GM12878 (cell line): Measurements from ENCODE around the gene SEC11C. TPM values are rescaled to one million over a fixed set of nuclear protein-coding genes. Genes with fewer than 3 reads are reported as not detected.

Experiments used
- ATAC-seq: fragments of 200-7000 bp; cut with Tn5 transposase; 3 replicates; pipeline ENCODE4 v1.9.1; 2020; ENCODE audit warnings: mild to moderate bottlenecking, moderate library complexity
- BruUV-seq: library from RNA; stranded (reverse); fragments of 400-500 nt; replicated peaks from 2 replicates; lab custom pipeline; 2021; lab: Mats Ljungman, UMichigan
- CTCF ChIA-PET: fragments of 300-600 bp; sonication (Branson Sonifier 250); formaldehyde crosslinking; extraction: SDS; loops from one replicate; lab custom pipeline; 2021; ENCODE audit warnings: inconsistent platforms; lab: Yijun Ruan, JAX
- POLR2A ChIA-PET: fragments of 350-600 bp; formaldehyde crosslinking; extraction: SDS; loops from one replicate; lab custom pipeline; 2021; ENCODE audit warnings: inconsistent platforms; lab: Charles Lee
- RAD21 ChIA-PET: fragments of 300-600 bp; sonication (Branson Sonifier 250); formaldehyde crosslinking; loops from one replicate; lab custom pipeline; 2023; ENCODE audit warnings: antibody characterized with exemption; ENCODE audit not compliant: unreplicated experiment; lab: Charles Lee
- SMC1A ChIA-PET: fragments of 300-600 bp; sonication (Branson Sonifier 250); formaldehyde crosslinking; loops from one replicate; lab custom pipeline; 2023; ENCODE audit not compliant: unreplicated experiment, uncharacterized antibody; lab: Charles Lee
- DNase-seq: peaks from one replicate; pipeline ENCODE4 v3.0.0-alpha.2; 2011; ENCODE audit warnings: low read depth, low spot score
- FAIRE-seq: peaks from 3 replicates; lab custom pipeline; 2011; peaks lifted over from hg19 to GRCh38; lab: Jason Lieb, UNC
- H2AFZ ChIP-seq: 2 replicates; pipeline ENCODE4 v1.6.0; 2011; ENCODE audit warnings: low read depth, low read length, control low read depth; ENCODE audit not compliant: control insufficient read depth
- H3K27ac ChIP-seq: 2 replicates; pipeline ENCODE4 v1.5.1; 2011; ENCODE audit warnings: control low read depth; ENCODE audit not compliant: control insufficient read depth, insufficient read depth
- H3K27me3 ChIP-seq, 2 experiments: replicated peaks in 1 of 2; 2 replicates each; pipeline versions ENCODE4 v1.6.0 to v1.6.1; 2011; ENCODE audit warnings: low read length in 1 of 2; ENCODE audit not compliant: control insufficient read depth in 2 of 2, insufficient read depth in 2 of 2
- H3K36me3 ChIP-seq, 2 experiments: 2 replicates each; pipeline ENCODE4 v1.5.1; 2011; ENCODE audit warnings: low read length in 1 of 2; ENCODE audit not compliant: control insufficient read depth in 2 of 2, insufficient read depth in 2 of 2
- H3K4me1 ChIP-seq: 2 replicates; pipeline ENCODE4 v1.6.1; 2011; ENCODE audit warnings: mild to moderate bottlenecking, low read length, moderate library complexity, mixed read lengths; ENCODE audit not compliant: control insufficient read depth, insufficient read depth
- H3K4me2 ChIP-seq: 2 replicates; pipeline ENCODE4 v1.6.0; 2011; ENCODE audit warnings: control low read depth; ENCODE audit not compliant: control insufficient read depth, insufficient read depth
- H3K4me3 ChIP-seq: fragments of 200-600 bp; sonication (generic); 2 replicates; pipeline ENCODE4 v1.5.1; 2016
- H3K79me2 ChIP-seq: 2 replicates; pipeline ENCODE4 v1.6.0; 2011; ENCODE audit warnings: low read length; ENCODE audit not compliant: control insufficient read depth, insufficient read depth
- H3K9ac ChIP-seq: 2 replicates; pipeline ENCODE4 v1.8.0; 2011; ENCODE audit warnings: low read length, control low read depth, mixed read lengths; ENCODE audit not compliant: control insufficient read depth, insufficient read depth
- H3K9me3 ChIP-seq: replicated peaks from 3 replicates; pipeline ENCODE4 v1.5.1; 2011; ENCODE audit warnings: mild to moderate bottlenecking, low read length; ENCODE audit not compliant: control insufficient read depth, insufficient read depth
- H4K20me1 ChIP-seq: 2 replicates; pipeline ENCODE4 v1.6.0; 2011; ENCODE audit not compliant: control insufficient read depth, insufficient read depth
- BMI1 ChIP-seq: fragments of 450-650 bp; IDR thresholded peaks from 2 replicates; pipeline ENCODE4 v1.6.1; 2016; ENCODE audit warnings: mild to moderate bottlenecking, moderate library complexity, borderline replicate concordance
- CREB1 ChIP-seq: IDR thresholded peaks from 2 replicates; pipeline ENCODE4 v1.6.1; 2012; ENCODE audit warnings: low read depth, mild to moderate bottlenecking, inconsistent platforms
- ELK1 ChIP-seq: IDR thresholded peaks from 2 replicates; pipeline ENCODE4 v1.6.1; 2012; ENCODE audit warnings: low read depth, low read length, improper control_type of control experiment
- ESRRA ChIP-seq: IDR thresholded peaks from 2 replicates; pipeline ENCODE4 v1.6.1; 2012; ENCODE audit warnings: mild to moderate bottlenecking, low read length, improper control_type of control experiment
- JUND ChIP-seq: IDR thresholded peaks from 2 replicates; pipeline ENCODE4 v1.6.1; 2012; ENCODE audit warnings: low read depth, mild to moderate bottlenecking, low read length, improper control_type of control experiment, moderate library complexity
- LARP7 ChIP-seq: fragments of 450-650 bp; IDR thresholded peaks from 2 replicates; pipeline ENCODE4 v1.6.1; 2017; ENCODE audit warnings: mild to moderate bottlenecking
- MXI1 ChIP-seq: fragments of 150-350 bp; IDR thresholded peaks from 2 replicates; pipeline ENCODE4 v1.6.1; 2011; ENCODE audit warnings: low read depth, mild to moderate bottlenecking, inconsistent platforms, low read length, improper control_type of control experiment
- PKNOX1 ChIP-seq: fragments of 450-650 bp; IDR thresholded peaks from 2 replicates; pipeline ENCODE4 v1.6.1; 2016; ENCODE audit warnings: mild to moderate bottlenecking
- PML ChIP-seq: IDR thresholded peaks from 2 replicates; pipeline ENCODE4 v1.6.1; 2012; ENCODE audit warnings: low read length, inconsistent platforms
- USF2 ChIP-seq: IDR thresholded peaks from 2 replicates; pipeline ENCODE4 v1.6.1; 2011; ENCODE audit warnings: low read depth, low read length, improper control_type of control experiment, borderline replicate concordance
- ZBTB40 ChIP-seq: fragments of 450-650 bp; IDR thresholded peaks from 2 replicates; pipeline ENCODE4 v1.6.1; 2016; ENCODE audit warnings: mild to moderate bottlenecking, moderate library complexity, borderline replicate concordance
- ZNF384 ChIP-seq: IDR thresholded peaks from 2 replicates; pipeline ENCODE4 v1.6.1; 2012; ENCODE audit warnings: low read depth, mild to moderate bottlenecking, low read length, improper control_type of control experiment, borderline replicate concordance
- WGBS: methylation state at CpG from one replicate; pipeline ENCODE4 v1.1.6; 2016; ENCODE audit warnings: low lambda C conversion rate; ENCODE audit not compliant: insufficient replicate concordance, insufficient coverage; ENCODE audit errors: missing lambda C conversion rate; 5-methylcytosine and 5-hydroxymethylcytosine counted together
- in situ Hi-C: fragments of 300-500 bp; cut with MboI; formaldehyde crosslinking; loops from 9 replicates; pipeline ENCODE4 v1.14.3; 2018; ENCODE audit warnings: mixed read lengths
- intact Hi-C: fragments of 100-400 bp; cut with micrococcal nuclease; formaldehyde crosslinking; loops from one replicate; pipeline ENCODE4 v1.14.2; 2022; ENCODE audit not compliant: unreplicated experiment
- polyA plus RNA-seq, 11 experiments: library from polyadenylated mRNA; depleted of rRNA in 4 of 11; unstranded in 6 of 11; stranded (reverse) in 5 of 11; fragments of >200 nt; fragmentation: Nextera tagmentation in 4 of 11; fragmentation: Illumina TruSeq in 1 of 11; extraction: Ambion mirVana in 4 of 11; extraction: Trizol in 1 of 11; gene quantifications; 1 replicate in 1 of 11; 2 replicates in 10 of 11; pipeline versions ENCODE4 v1.2.1 to v1.2.3, GENCODE V29; 2011 to 2016; ENCODE audit warnings: inconsistent platforms in 2 of 11, missing spikeins in 2 of 11, low read depth in 1 of 11
- total RNA-seq, 4 experiments: library from RNA; depleted of rRNA in 3 of 4; stranded (reverse); fragments of >200 nt in 3 of 4; fragmentation: Illumina TruSeq in 1 of 4; extraction: Trizol in 1 of 4; gene quantifications; 2 replicates each; pipeline versions ENCODE4 v1.2.1 to v1.2.3, GENCODE V29; 2013 to 2021

The SEC11C gene
- total and polyA plus RNA-seq, 10 of the 15 experiments (the other 5 are each of a cell fraction or from before 2014, with no cell fraction given) = 124 to 649 (median 211) TPM

- TF ChIP-seq CREB1 = no peak
Measured at GRCh38 chr18:59140302-59140885, 710 bp downstream of the SEC11C start (continued).

GRCh38 chr18:59141294-59142068 is 1.8 kb downstream of the SEC11C start:
- ChIA-PET CTCF (interaction anchor here (0.6 to 4.8 kb wide), 8 partner anchors 11 to 482 kb away, joined by 3 to 22 read pairs (median 4); no protein-coding TSS in a partner anchor), SMC1A (interaction anchor here (0.9 to 1.9 kb wide), 14 partner anchors 11 to 603 kb away, joined by 3 to 8 read pairs (median 4); partner anchors contain the start of gene LMAN1), POLR2A (interaction anchor here (0.5 to 1.4 kb wide), 9 partner anchors 8 to 1065 kb away, joined by 3 to 6 read pairs (median 4); partner anchors contain the start of gene LMAN1), RAD21 (interaction anchor here (1.1 to 3.2 kb wide), 8 partner anchors 8 to 469 kb away, joined by 3 to 9 read pairs (median 6); no protein-coding TSS in a partner anchor)
- peaks cover 12% of the 10 kb centered on the region for H3K4me1 ChIP-seq
- H3K27ac ChIP-seq = peak overlapping the region; percentile 98
- no TSS peak for BruUV-seq
- H3K4me3 ChIP-seq = peak overlapping the region; percentile 93
- in situ Hi-C loops = no loop called here
- H2AFZ ChIP-seq = peak overlapping the region; percentile 18; the same call in 1 of the 2 replicates
- intact Hi-C loops = loop anchor here (2.0 to 10.0 kb wide), 4 partner anchors 169 to 693 kb away; partner anchors contain the start of gene LMAN1
- no peaks in the 10 kb centered on the region for H3K27me3 ChIP-seq
- H3K4me2 ChIP-seq = peak overlapping the region; percentile 81
- H3K79me2 ChIP-seq = peaks cover 70% of the 10 kb centered on the region
- peak; percentile 62 for FAIRE-seq
- ATAC-seq = peak; percentile 10
- no peaks in the 10 kb centered on the region for H4K20me1 ChIP-seq
- DNase-seq = no peak
- H3K9ac ChIP-seq = peak overlapping the region; percentile 97
- no peaks in the 10 kb centered on the region for H3K9me3 ChIP-seq
- 0% methylated on average over 1 of the region's 1 CpG for WGBS
- H3K36me3 ChIP-seq = no peaks in the 10 kb centered on the region
- TF ChIP-seq PKNOX1 = peak; percentile 37; the same call in 1 of the 2 replicates
- TF ChIP-seq LARP7 = no peak
- TF ChIP-seq ELK1 = no peak
- 0 out of 2 replicates have a peak, but pooled peaks have one; percentile 15 for TF ChIP-seq PML
- peak; percentile 34; the same call in 1 of the 2 replicates for TF ChIP-seq ZNF384
- no peak for TF ChIP-seq ESRRA
- TF ChIP-seq MXI1 = no peak
- TF ChIP-seq ZBTB40 = no peak
- TF ChIP-seq BMI1 = no peak
- no peak for TF ChIP-seq USF2
- no peak for TF ChIP-seq JUND
